Uterus (tissue), 4 donors: ENCODE data around the gene PBX1. TPM values are rescaled to one million over a fixed set of nuclear protein-coding genes. Genes with fewer than 3 reads are reported as not detected.

ENCODE experiments used
- DNase-seq, 2 donors: peaks; one replicate each; pipeline ENCODE4 v3.0.0-alpha.2; 2019 to 2020
- H3K27ac ChIP-seq, 2 donors: fragments of 200-600 bp; sonication (generic); 1 replicate in 1 of 2; 2 replicates in 1 of 2; pipeline ENCODE4 v1.5.1; 2016 to 2018
- H3K27me3 ChIP-seq, 2 donors: fragments of 200-600 bp; sonication (generic); one replicate each; pipeline ENCODE4 v1.5.1; 2018 to 2019; ENCODE audit warnings: control low read depth in 1 of 2
- H3K36me3 ChIP-seq, 2 donors: fragments of 200-600 bp; sonication (generic); one replicate each; pipeline ENCODE4 v1.5.1; 2019; ENCODE audit warnings: control low read depth in 1 of 2
- H3K4me1 ChIP-seq, 2 donors: fragments of 200-600 bp; sonication (generic); one replicate each; pipeline ENCODE4 v1.5.1; 2018 to 2019; ENCODE audit warnings: control low read depth in 1 of 2
- H3K4me3 ChIP-seq, 2 donors: fragments of 200-600 bp; sonication (generic); 1 replicate in 1 of 2; 2 replicates in 1 of 2; pipeline ENCODE4 v1.5.1; 2018 to 2019; ENCODE audit warnings: mild to moderate bottlenecking in 1 of 2
- H3K9me3 ChIP-seq, 2 donors: fragments of 200-600 bp; sonication (generic); one replicate each; pipeline ENCODE4 v1.5.1; 2019; ENCODE audit warnings: control low read depth in 1 of 2
- POLR2A ChIP-seq, 2 donors: fragments of 450-650 bp; IDR thresholded peaks; one replicate each; pipeline ENCODE4 v1.6.1; 2016; ENCODE audit warnings: antibody characterized with exemption in 2 of 2, mild to moderate bottlenecking in 1 of 2, moderate library complexity in 1 of 2
- intact Hi-C: fragments of 100-400 bp; cut with DNase I; formaldehyde crosslinking; loops from one replicate; pipeline ENCODE4 v1.15.1; 2023; ENCODE audit warnings: low total_unique reads
- total RNA-seq, 4 donors: library from RNA; depleted of rRNA in 3 of 4; stranded (reverse); fragments of >200 nt in 3 of 4; gene quantifications; one replicate each; pipeline versions ENCODE4 v1.1.0 to v1.2.4, GENCODE V29; 2014 to 2023
- TF ChIP-seq, protein P1 (sequence below), 4 experiments: fragments of 200-600 bp in 2 of 4; fragments of 450-650 bp in 2 of 4; sonication (generic) in 2 of 4; IDR thresholded peaks; one replicate each; pipeline ENCODE4 v1.5.1; 2016 to 2019; ENCODE audit warnings: antibody characterized with exemption in 4 of 4, mild to moderate bottlenecking in 2 of 4, moderate library complexity in 1 of 4
- donor health status: DM: yes; HTN: yes; CAD: no.

Gene PBX1
- total RNA-seq, 4 donors from 2014 or later = 122 to 831 (median 207) TPM

DNA sequence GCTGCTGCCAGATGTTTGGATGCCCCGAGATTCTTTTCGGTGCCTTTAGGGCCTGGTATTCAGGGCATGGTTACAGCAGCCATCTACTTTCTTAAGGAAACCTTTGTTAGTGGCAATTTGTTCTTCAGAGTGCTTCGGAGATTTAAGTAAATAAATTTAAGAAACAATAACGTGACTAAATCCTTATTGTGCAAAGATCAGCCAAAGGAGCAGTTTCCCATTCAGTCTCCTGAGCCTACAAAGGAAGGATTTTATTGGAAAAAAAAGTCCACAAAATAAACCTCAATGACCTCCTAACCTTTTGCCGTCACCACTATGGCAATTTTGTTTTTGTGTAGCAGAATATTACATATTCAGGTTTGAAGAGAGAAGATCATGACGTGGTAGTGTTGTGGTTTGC lies 231.1 kb downstream of the PBX1 start:
- H3K36me3 ChIP-seq = no peaks in the 10 kb centered on the region
- TF ChIP-seq, protein P1, sequence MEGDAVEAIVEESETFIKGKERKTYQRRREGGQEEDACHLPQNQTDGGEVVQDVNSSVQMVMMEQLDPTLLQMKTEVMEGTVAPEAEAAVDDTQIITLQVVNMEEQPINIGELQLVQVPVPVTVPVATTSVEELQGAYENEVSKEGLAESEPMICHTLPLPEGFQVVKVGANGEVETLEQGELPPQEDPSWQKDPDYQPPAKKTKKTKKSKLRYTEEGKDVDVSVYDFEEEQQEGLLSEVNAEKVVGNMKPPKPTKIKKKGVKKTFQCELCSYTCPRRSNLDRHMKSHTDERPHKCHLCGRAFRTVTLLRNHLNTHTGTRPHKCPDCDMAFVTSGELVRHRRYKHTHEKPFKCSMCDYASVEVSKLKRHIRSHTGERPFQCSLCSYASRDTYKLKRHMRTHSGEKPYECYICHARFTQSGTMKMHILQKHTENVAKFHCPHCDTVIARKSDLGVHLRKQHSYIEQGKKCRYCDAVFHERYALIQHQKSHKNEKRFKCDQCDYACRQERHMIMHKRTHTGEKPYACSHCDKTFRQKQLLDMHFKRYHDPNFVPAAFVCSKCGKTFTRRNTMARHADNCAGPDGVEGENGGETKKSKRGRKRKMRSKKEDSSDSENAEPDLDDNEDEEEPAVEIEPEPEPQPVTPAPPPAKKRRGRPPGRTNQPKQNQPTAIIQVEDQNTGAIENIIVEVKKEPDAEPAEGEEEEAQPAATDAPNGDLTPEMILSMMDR (IDR thresholded peaks at IDR 0.05) = no peak
- TF ChIP-seq POLR2A (IDR thresholded peaks at IDR 0.05) = no peak
- H3K27me3 ChIP-seq = no peaks in the 10 kb centered on the region
- H3K27ac ChIP-seq = peak overlapping the region; percentile 92 to 94
- H3K4me1 ChIP-seq = peaks cover 15 to 28% of the 10 kb centered on the region in 2 donors
- H3K9me3 ChIP-seq = no peaks in the 10 kb centered on the region
- H3K4me3 ChIP-seq = no peak overlapping the region
- intact Hi-C loops = no loop called here
- DNase-seq = no peak

GRCh38 chr1:164792410-164793004 lies 233.5 kb downstream of the PBX1 start:
- Histone ChIP-seq H3K27ac (peak overlapping the region; percentile 92 to 94), H3K4me1 (peaks cover 15 to 22% of the 10 kb centered on the region in 2 donors), H3K27me3 (no peaks in the 10 kb centered on the region), H3K4me3 (no peak overlapping the region), H3K9me3 (no peaks in the 10 kb centered on the region), H3K36me3 (no peaks in the 10 kb centered on the region)
- TF ChIP-seq, protein P1 (IDR thresholded peaks at IDR 0.05) = no peak
- no peak for TF ChIP-seq POLR2A (IDR thresholded peaks at IDR 0.05)
- DNase-seq = no peak
- intact Hi-C loops = no loop called here

GRCh38 chr1:164794356-164794755 lies 235.4 kb downstream of the PBX1 start:
- Histone ChIP-seq H3K9me3 (no peaks in the 10 kb centered on the region), H3K36me3 (no peaks in the 10 kb centered on the region), H3K27ac (peak overlapping the region; percentile 92 to 94), H3K4me1 (peaks cover 15 to 22% of the 10 kb centered on the region in 2 donors), H3K4me3 (no peak overlapping the region), H3K27me3 (no peaks in the 10 kb centered on the region)
- TF ChIP-seq, protein P1 (IDR thresholded peaks at IDR 0.05) = no peak
- TF ChIP-seq POLR2A (IDR thresholded peaks at IDR 0.05) = no peak
- DNase-seq = peak; percentile 62 to 83
- intact Hi-C loops = no loop called here

DNA sequence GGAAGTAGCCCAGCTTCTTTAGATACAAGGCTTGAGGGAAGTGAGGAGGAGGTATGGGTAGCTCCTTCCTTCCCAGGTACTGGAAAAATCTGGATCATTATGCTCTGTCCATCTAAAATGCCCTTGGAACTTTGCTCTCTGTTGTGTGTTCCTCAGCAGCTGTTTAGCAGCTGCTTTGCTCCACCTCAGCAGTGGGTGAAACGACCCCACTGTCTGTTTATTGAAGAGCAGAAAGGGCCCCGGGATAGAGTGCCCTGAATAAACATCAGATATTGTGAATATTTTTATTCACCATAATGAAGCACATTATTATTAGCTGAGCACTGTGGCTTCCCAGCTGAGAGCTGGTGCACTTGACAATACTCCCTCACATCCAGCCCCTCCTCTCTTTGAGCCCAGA lies 237.9 kb downstream of the PBX1 start:
- intact Hi-C loops = no loop called here
- Histone ChIP-seq H3K27me3 (no peaks in the 10 kb centered on the region), H3K36me3 (no peaks in the 10 kb centered on the region), H3K9me3 (no peaks in the 10 kb centered on the region), H3K27ac (peak overlapping the region; percentile 92 to 94), H3K4me1 (peaks cover 15 to 19% of the 10 kb centered on the region in 2 donors), H3K4me3 (no peak overlapping the region)
- no peak for DNase-seq
- TF ChIP-seq, protein P1 (IDR thresholded peaks at IDR 0.05) = no peak
- TF ChIP-seq POLR2A (IDR thresholded peaks at IDR 0.05) = no peak

DNA sequence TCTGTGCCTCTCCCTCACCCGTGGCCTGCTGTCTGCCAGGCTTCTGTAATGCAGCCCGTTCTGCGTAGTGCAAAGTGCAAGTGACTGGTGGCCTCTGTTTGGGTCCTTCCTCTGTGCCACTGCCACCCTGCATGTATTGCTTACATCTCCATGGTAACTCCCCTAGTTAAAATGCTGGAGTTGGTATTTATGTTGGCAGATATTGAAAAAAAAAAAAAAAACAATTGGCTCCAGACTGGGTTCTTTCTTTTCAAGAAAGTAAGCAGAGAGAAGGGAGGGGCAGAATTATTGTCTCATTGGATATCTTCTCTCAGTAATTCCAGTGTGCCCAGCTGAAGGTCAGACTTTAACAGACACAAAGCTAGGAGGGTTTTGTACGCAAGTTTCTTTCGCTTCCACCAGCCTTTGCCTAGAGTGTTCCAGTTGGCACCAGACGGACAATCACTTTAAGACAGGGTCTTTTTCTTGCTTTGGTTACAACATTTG lies 242.3 kb downstream of the PBX1 start:
- peak overlapping the region; percentile 43 to 63 for H3K27ac ChIP-seq
- intact Hi-C loops = no loop called here
- DNase-seq = no peak

More for the DNA sequence above, 242.3 kb downstream of the PBX1 start:
- no peaks in the 10 kb centered on the region for H3K9me3 ChIP-seq
- H3K4me1 ChIP-seq = peaks cover 0 to 3% of the 10 kb centered on the region in 2 donors
- no peak overlapping the region for H3K4me3 ChIP-seq
- H3K27me3 ChIP-seq = no peaks in the 10 kb centered on the region
- no peaks in the 10 kb centered on the region for H3K36me3 ChIP-seq
- no peak for TF ChIP-seq POLR2A (IDR thresholded peaks at IDR 0.05)
- TF ChIP-seq, protein P1 (IDR thresholded peaks at IDR 0.05) = no peak
